GM18508 (cell line): ENCODE results near the gene PTPRG.
"Not testable (repeated sequence)": the region's sequence is repeated elsewhere in the genome, so short reads cannot be mapped to it uniquely, and the experiment has no call there.

Experiments
- ATAC-seq: cut with Tn5 transposase; IDR thresholded peaks from one replicate; pipeline ENCODE4 v1.9.1; 2021; ENCODE audit warnings: moderate number of reproducible peaks; ENCODE audit not compliant: insufficient read depth, unreplicated experiment

The PTPRG gene

DNA sequence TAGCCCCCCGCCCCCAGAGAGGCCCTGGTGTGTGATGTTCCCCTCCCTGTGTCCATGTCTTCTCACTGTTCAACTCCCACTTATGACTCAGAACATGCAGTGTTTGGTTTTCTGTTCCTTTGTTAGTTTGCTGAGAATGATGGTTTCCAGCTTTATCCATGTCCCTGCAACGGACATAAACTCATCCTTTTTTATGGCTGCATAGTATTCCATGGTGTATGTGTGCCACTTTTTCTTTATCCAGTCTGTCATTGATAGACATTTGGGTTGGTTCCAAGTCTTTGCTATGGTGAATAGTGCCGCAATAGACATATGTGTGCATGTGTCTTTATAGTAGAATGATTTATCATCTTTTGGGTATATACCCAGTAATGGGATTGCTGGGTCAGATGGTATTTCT is 149.5 kb downstream of the PTPRG start:
- not testable (repeated sequence) for ATAC-seq

DNA sequence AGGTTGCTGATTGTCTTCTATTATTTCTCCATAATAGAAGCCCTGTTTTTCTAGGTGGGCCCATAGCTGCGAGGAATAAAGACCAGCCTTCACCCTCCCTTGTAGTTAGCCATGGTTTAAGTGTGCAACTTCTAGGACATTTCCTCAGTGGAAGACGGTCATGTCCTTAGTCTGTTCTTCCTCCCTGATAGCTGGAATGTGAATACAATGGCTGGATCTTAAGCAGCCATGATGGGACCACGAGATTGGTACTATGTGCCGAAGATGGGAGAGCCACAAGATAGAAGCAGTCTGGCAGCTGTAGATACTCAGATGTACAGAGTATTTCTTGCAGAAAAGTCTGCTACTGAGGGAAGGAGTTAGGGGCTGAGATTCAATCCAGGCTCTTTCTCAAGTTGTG is 152.9 kb downstream of the PTPRG start:
- ATAC-seq: no peak

DNA sequence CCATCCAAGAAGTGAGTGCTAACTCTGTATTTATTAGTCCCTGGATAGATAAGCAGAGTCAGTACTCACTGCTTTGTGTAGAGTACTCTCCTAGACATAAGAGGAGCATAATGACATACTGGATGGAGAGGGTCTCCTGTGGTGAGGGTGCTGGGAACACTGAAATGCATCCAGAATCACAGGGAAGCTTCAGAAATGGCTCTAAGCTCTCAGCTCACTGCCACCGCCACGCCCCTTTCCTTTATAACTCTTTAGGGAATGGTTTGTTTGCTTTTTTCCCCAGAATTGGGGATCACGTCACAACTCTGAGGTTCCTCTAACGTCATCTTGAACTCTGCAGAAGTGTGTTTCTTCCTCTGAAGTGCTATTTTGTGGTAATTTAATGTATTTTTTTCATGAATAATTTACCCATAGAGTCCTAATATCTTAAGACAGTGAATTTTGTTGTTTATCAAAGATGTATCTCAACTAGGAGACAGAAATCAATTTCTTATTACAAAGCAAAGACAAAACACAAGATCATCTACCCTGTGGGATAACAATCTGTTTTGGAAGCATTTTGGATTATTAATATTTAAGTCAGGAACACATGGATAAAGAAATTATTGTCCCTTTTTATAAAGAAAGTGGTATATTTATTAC is 154.6 kb downstream of the PTPRG start:
- no peak for ATAC-seq

DNA sequence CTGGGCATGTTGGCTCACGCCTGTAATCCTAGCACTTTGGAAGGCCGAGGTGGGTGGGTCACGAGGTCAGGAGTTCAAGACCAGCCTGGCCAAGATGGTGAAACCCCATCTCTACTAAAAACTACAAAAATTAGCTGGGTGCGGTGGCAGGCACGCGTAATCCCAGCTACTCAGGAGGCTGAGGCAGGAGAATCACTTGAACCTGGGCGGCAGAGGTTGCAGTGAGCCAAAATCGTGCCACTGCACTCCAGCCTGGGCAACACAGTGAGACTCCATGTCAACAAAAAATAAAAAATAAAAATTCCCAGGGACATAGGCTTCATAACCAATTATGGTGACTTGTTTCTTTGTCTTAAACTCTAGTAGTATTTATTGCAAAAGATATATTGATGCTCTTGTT is 155.3 kb downstream of the PTPRG start:
- not testable (repeated sequence) for ATAC-seq

DNA sequence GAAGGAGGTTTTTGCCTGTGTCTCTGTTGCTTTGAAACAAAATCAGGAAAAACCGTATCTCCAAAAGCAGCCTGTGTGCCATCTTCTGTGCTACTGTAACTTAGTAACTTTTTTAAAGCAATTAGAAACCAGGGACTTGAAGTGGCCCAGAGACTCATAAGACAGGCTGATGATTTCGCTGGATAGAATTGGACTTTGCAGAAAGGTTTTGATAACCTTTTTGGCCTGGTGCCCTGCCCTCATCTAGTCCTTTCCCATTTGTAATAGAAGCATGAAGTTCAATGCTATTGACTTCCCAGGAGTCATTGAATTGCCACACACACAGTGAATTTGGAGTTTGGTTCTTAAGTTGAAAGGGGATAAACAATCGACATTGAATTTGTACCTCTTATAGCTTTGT is 157.2 kb downstream of the PTPRG start:
- ATAC-seq: no peak

DNA sequence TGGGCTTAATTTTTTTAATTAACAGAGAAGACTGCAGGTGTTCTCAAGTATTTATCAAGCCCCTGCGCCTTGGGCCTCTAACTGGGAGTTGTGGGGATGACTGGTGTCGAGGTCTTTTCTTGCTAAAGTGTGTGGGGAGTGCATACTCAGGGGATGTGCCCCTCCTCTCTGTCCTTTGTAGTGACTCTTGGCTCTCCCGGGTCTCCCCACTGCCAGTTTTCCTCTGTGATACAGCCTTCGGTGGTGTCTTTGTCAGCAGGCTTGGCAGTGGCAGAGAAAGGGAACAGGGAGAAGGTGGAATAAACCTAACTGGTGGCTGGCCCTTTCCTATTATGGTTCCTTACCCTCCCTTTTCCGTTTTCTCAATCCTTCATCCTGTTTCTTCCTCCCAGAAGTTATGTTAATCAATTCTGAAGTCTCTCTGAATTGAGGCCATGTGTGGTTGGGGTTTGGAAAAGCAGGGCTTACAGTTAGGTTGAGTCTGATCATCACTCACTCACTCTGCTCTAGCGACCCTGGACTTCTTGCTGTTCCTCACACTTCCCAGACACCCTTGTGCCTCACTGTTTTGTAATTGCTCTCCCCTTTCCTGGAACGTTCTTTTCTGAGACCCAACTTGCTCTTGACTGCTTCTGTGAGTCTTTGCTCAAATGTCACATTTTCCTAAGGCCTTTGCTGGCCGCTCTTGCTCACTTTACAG is 158.1 kb downstream of the PTPRG start:
- no peak for ATAC-seq

DNA sequence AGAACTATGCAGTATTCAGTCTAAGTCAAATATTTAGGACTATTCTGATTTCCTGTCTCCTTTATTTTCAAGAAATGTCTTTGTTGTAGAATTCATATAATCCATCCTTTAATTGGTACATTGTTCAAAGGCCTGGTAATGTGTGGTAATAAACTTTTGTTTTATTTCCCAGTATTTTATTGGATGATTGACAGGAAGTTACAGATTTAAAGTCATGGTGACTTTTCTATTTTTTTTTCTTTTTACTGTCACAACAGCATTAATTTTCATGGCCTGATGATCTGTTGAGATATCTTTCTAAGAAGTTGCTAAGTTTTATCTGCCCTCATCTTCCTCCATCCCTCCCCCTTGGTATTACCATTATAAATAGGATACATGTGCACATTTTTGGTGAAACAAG is 161.7 kb downstream of the PTPRG start:
- no peak for ATAC-seq

DNA sequence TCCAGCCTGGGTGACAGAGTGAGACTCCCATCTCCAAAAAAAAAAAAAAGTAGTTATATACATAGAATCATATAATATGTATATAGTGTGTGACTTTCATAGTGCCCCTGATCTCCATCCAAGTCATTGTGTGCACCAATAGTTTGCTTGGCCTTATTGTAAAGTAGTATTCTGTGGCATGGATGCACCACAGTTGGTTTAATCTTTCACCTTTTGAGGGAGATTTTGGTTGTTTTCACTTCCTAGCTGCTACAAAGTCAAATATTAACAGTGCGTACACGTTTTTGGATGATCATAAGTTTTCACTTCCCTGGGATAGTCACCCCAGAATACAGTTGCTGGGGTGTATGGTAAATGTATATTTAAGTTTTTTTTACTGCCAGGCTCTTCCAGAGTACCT is 162.8 kb downstream of the PTPRG start:
- peak; percentile 89 for ATAC-seq

DNA sequence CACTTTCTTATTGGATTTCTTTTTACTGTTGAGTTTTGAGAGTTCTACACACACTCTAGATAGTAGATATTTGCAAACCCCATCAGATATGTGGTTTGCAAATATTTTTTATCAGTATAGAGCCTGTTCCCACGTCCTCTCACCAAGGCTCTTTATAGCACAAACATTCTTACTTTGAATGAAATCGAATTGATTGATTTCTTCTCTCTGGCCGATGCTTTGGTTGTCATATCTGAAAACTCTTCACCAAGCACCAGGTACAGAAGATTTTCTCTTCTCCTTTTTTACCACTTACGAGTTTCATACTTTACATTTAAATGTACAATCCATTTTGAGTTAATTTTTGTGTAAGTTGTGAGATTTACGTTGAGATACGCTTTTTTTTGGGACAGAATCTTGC is 163.4 kb downstream of the PTPRG start:
- no peak for ATAC-seq

DNA sequence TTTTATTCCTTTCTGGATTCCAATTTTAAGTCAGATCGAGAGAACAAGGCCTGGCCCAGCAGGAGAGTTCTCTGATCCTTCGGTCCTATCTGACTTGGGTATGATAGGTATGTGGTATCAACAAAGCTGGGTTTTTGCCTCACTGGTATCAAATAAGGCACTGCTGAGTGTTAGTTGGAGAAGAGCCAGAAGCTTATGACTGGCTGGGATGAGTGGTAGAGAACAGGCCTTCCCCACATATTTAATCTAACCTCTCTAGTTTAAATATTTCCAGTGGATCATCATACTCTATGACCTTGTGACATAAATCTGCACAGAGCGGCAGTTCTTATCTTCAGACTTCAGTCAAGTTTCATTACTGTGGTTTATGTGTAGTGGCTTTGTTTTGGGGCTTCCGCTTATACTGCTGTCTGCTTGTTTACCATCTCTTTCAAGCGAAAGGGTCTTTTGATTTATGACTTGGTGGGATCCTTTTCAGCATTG is 164.5 kb downstream of the PTPRG start:
- no peak for ATAC-seq

DNA sequence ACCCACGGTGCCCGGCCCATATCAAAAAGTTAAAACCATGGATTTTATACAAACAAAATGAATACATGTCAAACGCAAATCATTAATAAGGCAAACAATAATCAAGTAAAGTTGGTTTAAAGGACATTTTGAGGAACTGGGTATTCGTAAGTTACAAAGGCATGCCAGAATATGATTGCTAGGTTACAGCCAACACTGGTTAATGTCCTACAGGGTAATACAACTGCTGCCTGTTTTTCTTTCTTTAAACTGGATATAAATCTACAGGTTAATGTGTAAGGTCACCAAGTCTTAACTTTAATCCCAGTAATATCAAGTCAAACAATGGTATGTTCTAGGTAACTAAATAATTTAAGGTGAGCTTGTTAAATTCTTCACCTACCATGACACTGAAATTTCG is 166.1 kb downstream of the PTPRG start:
- no peak for ATAC-seq

DNA sequence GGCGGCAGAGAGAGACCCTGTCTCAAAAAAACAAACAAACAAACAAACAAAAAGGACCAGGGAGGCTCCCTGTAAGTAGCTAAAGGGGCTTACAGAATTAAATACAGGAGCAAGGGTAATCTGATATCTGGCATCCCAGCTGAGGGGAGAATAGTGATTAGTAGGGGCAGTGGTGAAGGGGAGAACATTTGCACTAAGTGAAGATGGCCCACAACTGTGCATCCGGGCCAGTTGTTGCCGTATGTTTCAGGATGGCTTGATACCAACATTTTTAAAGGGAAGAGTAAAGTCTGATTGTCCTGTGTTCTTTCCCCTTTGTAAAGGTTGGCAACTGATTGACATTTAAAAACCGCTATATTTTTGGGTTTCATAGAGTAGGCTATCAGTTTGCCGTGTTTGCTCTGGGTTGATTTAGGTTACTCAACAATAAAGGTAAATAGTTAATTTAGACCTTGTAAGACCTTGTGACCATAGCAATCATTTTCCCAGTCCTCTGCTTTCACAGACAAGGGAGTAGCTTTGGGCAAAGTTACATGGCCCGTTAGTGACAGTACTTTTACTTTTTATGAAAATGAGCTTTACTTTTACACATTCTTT is 167.8 kb downstream of the PTPRG start:
- no peak for ATAC-seq

DNA sequence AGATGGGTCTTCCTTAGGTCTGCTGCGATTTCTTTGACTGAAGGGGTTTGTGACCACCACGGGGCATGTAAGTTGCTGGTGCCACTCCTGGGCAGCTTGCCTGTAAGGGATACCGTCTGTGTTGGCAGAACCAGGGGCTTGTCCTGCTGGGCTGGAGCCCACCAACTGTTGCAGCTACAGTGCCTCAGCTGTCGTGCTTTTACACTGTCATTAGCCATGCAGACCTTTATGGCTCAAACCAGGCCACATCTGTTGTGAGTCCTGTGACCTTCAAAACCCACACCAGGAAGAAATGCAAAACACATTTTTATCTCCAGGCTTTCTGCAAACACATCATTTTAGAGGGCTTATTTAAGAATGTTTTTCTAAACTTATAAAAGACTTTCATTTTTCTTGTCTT is 168.7 kb downstream of the PTPRG start:
- no peak for ATAC-seq

DNA sequence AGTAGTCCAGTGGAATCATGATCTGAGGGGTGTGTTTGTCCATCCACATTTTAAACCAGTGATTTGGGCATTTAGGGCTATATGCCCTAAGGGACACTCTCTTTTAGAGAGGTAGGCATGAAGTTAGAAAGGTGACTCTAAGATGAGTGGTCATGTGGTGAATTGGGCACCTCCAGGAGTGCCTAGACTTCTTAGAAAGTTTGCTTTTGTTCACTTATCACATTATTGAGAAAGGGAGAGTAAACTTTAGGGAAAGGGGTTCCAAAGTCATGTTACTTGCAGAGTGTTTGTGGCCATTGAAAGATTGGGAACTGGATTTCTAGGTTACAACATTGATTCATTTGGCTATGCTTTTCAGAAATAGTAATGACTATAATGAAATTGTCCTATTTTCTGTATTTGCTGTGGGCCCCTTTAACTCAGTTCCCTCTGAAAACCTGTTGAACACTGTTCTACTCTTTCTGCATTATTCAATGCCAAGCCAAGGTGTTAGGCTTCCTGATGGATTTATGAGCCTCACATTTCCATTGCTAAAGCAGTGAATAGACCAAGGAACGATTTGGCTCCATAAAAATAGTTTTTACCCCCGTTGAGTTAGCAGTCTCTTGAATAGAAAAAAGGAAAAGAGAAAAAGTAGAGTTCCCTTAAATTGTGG is 169.3 kb downstream of the PTPRG start:
- ATAC-seq: no peak

DNA sequence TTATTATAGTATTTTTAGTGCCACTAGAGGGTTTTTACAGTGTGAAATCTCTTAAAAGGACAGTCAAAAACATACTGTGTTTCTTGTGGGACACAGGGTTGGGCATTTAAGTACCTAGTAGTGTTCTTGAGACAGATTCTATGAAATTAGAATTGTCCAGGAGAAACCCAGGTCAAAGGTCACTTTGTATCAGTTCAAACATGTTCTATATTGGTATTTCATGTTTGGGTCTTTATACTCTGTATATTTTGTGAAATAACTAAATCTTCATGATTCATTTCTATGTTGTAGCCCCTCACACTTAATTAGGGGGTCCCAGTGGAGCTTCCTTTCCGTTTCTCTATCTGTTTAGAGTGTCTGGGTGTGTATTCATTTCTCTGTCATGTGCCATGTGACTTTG is 171.6 kb downstream of the PTPRG start:
- ATAC-seq: no peak

DNA sequence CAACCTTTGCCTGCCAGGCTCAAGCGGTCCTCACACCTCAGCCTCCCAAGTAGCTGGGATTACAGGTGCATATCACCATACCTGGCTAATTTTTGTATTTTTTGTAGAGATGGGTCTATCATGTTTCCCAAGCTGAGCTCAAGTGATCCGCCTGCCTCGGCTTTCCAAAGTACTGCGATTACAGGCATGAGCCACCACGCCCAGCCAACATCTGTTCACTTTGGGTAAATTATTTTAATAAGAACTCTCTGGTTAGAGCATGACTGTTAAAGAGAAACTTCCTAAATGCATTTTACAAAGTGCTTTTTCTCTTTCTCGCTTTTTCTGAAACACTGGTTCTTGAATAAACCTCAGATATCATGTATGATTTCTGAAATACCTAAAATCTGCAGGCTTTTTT is 172.5 kb downstream of the PTPRG start:
- ATAC-seq: no peak

DNA sequence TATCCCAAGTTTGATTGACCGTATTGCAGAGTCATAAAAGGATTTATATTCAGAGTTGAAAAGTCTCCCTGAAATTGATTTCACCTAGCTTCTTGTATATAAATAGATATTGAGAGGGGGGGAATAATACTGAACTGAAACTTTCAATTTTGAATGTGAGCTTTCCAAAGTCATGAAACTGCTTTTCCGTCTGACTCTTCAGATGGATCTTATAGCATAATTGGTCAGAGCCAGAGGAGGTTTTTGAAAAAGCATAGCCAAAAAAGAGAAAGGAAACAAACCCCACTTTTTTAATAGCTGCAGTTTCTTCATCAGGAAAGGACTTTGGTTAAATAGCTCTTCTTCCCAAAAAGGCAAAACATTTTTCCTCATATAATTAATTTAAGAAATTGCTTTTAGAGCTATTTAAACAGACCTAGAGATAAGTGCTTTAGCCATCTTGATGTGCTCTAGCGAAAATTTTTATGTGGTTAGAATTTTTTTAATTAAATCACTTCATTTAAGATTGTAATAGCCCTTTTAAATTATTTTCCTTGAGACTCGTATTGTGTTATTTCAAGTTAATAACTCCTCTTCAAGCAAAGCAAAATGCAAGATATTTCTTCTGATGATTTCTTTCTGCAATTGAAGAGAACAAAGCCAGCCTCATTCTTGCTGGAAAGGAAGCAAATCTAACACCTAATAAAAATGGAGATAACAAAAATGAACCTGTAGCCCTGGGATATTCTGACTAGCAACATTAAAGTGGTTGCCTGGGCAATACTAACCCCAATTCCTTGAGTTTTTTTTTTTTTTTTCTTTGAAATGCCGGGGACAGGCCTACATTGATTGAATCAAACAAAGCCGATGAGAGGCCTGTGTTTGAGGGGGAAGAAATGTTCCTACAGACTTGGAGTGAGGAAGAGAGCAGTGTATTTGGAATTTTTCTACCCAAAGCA is 173.6 kb downstream of the PTPRG start:
- no peak for ATAC-seq

DNA sequence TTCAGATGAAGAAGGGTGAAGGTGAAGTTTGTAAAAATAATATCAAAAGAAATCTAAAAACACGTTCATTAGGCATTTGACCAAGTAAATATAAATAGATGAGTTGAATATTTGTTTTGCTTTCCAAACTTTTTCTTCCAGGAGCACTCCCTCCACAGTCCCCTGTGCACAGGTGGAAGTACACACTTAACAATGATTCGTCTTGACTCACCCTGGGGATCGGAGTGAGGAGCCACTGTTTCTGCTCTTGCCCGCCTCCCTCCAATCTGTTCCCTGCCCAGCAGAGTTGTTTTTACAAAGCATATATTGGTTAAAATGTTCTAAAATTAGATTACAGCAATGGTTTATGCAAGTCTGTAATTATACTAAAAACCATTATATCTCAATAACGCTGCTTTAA is 175.1 kb downstream of the PTPRG start:
- no peak for ATAC-seq

DNA sequence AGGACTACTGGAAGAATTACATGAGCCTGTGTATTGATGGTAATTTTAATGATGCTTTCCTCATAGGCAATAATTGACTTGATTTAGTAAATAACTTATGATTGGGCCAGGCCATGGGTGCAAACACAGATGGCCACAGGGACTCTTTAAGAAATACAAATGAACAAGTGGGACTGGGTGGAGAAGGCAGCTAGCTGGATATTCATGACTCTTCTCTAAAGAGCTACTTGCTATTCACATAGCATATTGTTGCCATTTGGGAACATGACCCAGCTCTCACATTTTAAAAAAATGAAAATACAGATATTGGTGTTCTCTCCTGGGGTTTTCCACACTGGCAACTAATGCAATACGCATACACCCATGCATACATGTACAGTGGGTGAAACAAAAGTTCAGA is 178.3 kb downstream of the PTPRG start:
- ATAC-seq: no peak

DNA sequence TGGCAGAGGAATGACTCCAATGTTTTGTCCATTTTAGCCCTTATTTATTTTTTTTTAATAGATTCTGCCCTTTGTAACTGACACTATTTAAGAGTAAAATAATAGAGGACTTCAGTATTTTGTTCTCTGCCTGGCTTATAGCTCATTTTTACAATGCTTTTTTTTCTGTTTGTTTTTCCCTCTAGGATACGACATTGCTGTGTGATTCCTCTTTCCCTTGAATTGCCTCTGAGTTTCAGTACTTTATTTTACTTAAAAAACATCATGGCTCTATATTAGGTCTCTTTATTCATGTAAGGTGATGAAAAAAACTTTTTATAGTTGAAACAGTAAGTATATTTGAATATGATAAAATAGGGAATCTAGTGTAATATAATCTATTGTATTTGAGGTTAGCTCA is 179.1 kb downstream of the PTPRG start:
- ATAC-seq: no peak
